ENCODE data around the gene TOR2A. TPM values are rescaled to one million over a fixed set of nuclear protein-coding genes. Genes with fewer than 3 reads are reported as not detected.

The TOR2A gene
- polyA plus RNA-seq, 1 donor (not counting 4 experiments of a cell fraction or from before 2014, with no cell fraction given) = 2.3 TPM

DNA sequence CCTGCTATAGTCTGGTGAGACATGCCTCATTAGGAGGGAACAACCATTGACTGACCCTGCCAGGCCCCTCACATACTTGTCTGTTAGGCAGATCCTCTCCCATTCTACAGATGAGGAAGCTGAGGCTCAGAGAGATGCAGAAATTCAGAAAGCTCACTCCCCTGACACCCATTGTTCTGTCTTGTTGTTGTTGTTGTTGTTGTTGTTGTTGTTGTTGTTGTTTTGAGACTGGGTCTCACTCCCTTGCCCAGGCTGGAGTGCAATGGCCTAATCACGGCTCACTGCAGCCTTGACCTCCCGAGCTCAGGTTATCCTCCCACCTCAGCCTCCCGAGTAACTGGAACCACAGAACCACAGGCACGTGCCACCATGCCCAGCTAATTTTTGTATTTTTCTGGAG lies 41.4 kb downstream of the TOR2A start:
- H3K9ac ChIP-seq (ENCODE audit: control insufficient read depth, extremely low read depth, insufficient read depth, low read length) = no peak overlapping the region
- no peak for FAIRE-seq
- H3K27ac ChIP-seq (ENCODE audit: control insufficient read depth, insufficient read depth, low read length) = no peak overlapping the region
- H2AFZ ChIP-seq (ENCODE audit: control insufficient read depth, low read length) = no peak overlapping the region
- H3K4me2 ChIP-seq (ENCODE audit: control insufficient read depth, extremely low read depth, insufficient read depth, low read depth, low read length) = no peak overlapping the region
- no peaks in the 10 kb centered on the region for H4K20me1 ChIP-seq (ENCODE audit: control insufficient read depth, extremely low read depth, insufficient read depth, low read length)
- H3K9me3 ChIP-seq (ENCODE audit: control insufficient read depth, low read depth, low read length) = no peaks in the 10 kb centered on the region
- H3K27me3 ChIP-seq (ENCODE audit: control insufficient read depth, extremely low read depth, insufficient read depth, low read length) = no peaks in the 10 kb centered on the region
- H3K4me3 ChIP-seq (ENCODE audit: control insufficient read depth in 2 of 3, extremely low read depth in 1 of 3, insufficient read depth in 2 of 3, low read depth in 1 of 3, low read length in 3 of 3) = no peak overlapping the region
- H3K79me2 ChIP-seq (ENCODE audit: control insufficient read depth, insufficient read depth, low read length) = no peaks in the 10 kb centered on the region
- no peak for DNase-seq (ENCODE audit: low read depth, low spot score)
- H3K4me1 ChIP-seq (ENCODE audit: control insufficient read depth, extremely low read depth, insufficient read depth, low read length) = no peaks in the 10 kb centered on the region
- dilution Hi-C loops (cut with MboI; ENCODE audit: extremely low pct_ligation_motif_present, low sequenced_read_pairs) = no loop called here
- H3K9me1 ChIP-seq (ENCODE audit: control insufficient read depth, extremely low read depth, insufficient read depth, low read length) = no peaks in the 10 kb centered on the region
- no peak for TF ChIP-seq EZH2 (IDR thresholded peaks at IDR 0.05; ENCODE audit: low read length)
- TF ChIP-seq, protein P1, sequence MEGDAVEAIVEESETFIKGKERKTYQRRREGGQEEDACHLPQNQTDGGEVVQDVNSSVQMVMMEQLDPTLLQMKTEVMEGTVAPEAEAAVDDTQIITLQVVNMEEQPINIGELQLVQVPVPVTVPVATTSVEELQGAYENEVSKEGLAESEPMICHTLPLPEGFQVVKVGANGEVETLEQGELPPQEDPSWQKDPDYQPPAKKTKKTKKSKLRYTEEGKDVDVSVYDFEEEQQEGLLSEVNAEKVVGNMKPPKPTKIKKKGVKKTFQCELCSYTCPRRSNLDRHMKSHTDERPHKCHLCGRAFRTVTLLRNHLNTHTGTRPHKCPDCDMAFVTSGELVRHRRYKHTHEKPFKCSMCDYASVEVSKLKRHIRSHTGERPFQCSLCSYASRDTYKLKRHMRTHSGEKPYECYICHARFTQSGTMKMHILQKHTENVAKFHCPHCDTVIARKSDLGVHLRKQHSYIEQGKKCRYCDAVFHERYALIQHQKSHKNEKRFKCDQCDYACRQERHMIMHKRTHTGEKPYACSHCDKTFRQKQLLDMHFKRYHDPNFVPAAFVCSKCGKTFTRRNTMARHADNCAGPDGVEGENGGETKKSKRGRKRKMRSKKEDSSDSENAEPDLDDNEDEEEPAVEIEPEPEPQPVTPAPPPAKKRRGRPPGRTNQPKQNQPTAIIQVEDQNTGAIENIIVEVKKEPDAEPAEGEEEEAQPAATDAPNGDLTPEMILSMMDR (optimal IDR thresholded peaks at IDR 0.05 in 1 of 3, IDR thresholded peaks at IDR 0.05 in 1 of 3, conservative IDR thresholded peaks at IDR 0.05 in 1 of 3; ENCODE audit: extremely low read depth in 1 of 3, insufficient read depth in 2 of 3, low read length in 3 of 3) = no peak
- H3K36me3 ChIP-seq (ENCODE audit: control insufficient read depth in 2 of 2, extremely low read depth in 1 of 2, insufficient read depth in 2 of 2, low read length in 2 of 2) = peaks cover 11 to 14% of the 10 kb centered on the region in 2 experiments

DNA sequence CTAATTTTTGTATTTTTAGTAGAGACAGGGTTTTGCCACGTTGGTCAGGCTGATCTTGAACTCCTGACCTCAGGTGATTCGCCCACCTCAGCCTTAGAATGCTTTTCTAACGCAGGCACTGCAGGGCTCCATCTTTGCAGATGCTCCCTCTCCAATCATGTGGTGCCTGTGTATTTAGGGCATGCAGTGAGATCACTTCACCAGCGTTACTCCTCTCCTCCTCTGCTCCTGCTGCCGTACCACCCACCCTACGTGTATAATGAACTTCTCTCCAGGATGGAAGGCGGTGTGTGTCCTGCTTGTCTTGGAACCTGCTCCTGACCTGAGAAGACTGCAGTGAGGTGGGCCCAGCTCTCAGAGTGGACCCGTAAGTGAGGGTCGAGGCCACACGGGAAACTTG lies 42.0 kb downstream of the TOR2A start:
- FAIRE-seq (no peak), DNase-seq (ENCODE audit: low read depth, low spot score) (no peak)
- dilution Hi-C loops (cut with MboI; ENCODE audit: extremely low pct_ligation_motif_present, low sequenced_read_pairs) = no loop called here
- Histone ChIP-seq H3K4me1 (ENCODE audit: control insufficient read depth, extremely low read depth, insufficient read depth, low read length) (no peaks in the 10 kb centered on the region), H4K20me1 (ENCODE audit: control insufficient read depth, extremely low read depth, insufficient read depth, low read length) (no peaks in the 10 kb centered on the region), H2AFZ (ENCODE audit: control insufficient read depth, low read length) (no peak overlapping the region), H3K79me2 (ENCODE audit: control insufficient read depth, insufficient read depth, low read length) (no peaks in the 10 kb centered on the region), H3K27ac (ENCODE audit: control insufficient read depth, insufficient read depth, low read length) (no peak overlapping the region), H3K4me3 (ENCODE audit: control insufficient read depth in 2 of 3, extremely low read depth in 1 of 3, insufficient read depth in 2 of 3, low read depth in 1 of 3, low read length in 3 of 3) (no peak overlapping the region), H3K9ac (ENCODE audit: control insufficient read depth, extremely low read depth, insufficient read depth, low read length) (no peak overlapping the region), H3K36me3 (ENCODE audit: control insufficient read depth in 2 of 2, extremely low read depth in 1 of 2, insufficient read depth in 2 of 2, low read length in 2 of 2) (peaks cover 11 to 14% of the 10 kb centered on the region in 2 experiments), H3K4me2 (ENCODE audit: control insufficient read depth, extremely low read depth, insufficient read depth, low read depth, low read length) (no peak overlapping the region), H3K9me3 (ENCODE audit: control insufficient read depth, low read depth, low read length) (no peaks in the 10 kb centered on the region), H3K27me3 (ENCODE audit: control insufficient read depth, extremely low read depth, insufficient read depth, low read length) (no peaks in the 10 kb centered on the region), H3K9me1 (ENCODE audit: control insufficient read depth, extremely low read depth, insufficient read depth, low read length) (no peaks in the 10 kb centered on the region)
- TF ChIP-seq, protein P1 (optimal IDR thresholded peaks at IDR 0.05 in 1 of 3, IDR thresholded peaks at IDR 0.05 in 1 of 3, conservative IDR thresholded peaks at IDR 0.05 in 1 of 3; ENCODE audit: extremely low read depth in 1 of 3, insufficient read depth in 2 of 3, low read length in 3 of 3) = no peak
- TF ChIP-seq EZH2 (IDR thresholded peaks at IDR 0.05; ENCODE audit: low read length) = no peak
